T-cell (primary cell): Measurements from ENCODE around the gene TIMP2. TPM values are rescaled to one million over a fixed set of nuclear protein-coding genes. Genes with fewer than 3 reads are reported as not detected.
A peak's percentile ranks its signal among the peaks of the same experiment; 100 is the strongest.

Experiments used
- ATAC-seq, 4 experiments: fragments of 200-7000 bp in 3 of 4; fragments of 150-1000 bp in 1 of 4; cut with Tn5 transposase; replicated peaks in 1 of 4; 1 replicate in 3 of 4; 2 replicates in 1 of 4; pipeline ENCODE4 v1.10.0; 2021; ENCODE audit warnings: moderate library complexity in 3 of 4, mild to moderate bottlenecking in 2 of 4, moderate number of reproducible peaks in 1 of 4
- CTCF ChIA-PET, 2 donors: fragments of 300-600 bp; sonication (Branson Sonifier 250); formaldehyde crosslinking; loops; one replicate each; lab custom pipeline; 2022; ENCODE audit warnings: antibody characterized with exemption in 2 of 2; lab: Charles Lee
- POLR2A ChIA-PET, 2 donors: fragments of 300-600 bp; sonication (Branson Sonifier 250); formaldehyde crosslinking; loops; one replicate each; lab custom pipeline; 2022; ENCODE audit warnings: antibody characterized with exemption in 2 of 2; lab: Charles Lee
- DNase-seq, 35 experiments: peaks; one replicate each; pipeline versions ENCODE4 v3.0.0 to v3.0.0-alpha.2; 2013 to 2023
- H3K27ac ChIP-seq: one replicate; pipeline ENCODE4 v1.5.1; 2013; ENCODE audit warnings: low read length
- H3K27me3 ChIP-seq, 2 experiments: replicated peaks in 1 of 2; 1 replicate in 1 of 2; 2 replicates in 1 of 2; pipeline versions ENCODE4 v1.6.1 to v1.7.0; 2013; ENCODE audit warnings: low read length in 1 of 2, mixed read lengths in 1 of 2; ENCODE audit not compliant: control insufficient read depth in 2 of 2, insufficient read depth in 2 of 2; ENCODE audit errors: extremely low read depth in 1 of 2
- H3K36me3 ChIP-seq, 2 donors: 1 replicate in 1 of 2; 2 replicates in 1 of 2; pipeline versions ENCODE4 v1.6.1 to v1.7.0; 2013; ENCODE audit warnings: low read length in 1 of 2; ENCODE audit not compliant: control insufficient read depth in 2 of 2, insufficient read depth in 1 of 2; ENCODE audit errors: extremely low read depth in 1 of 2
- H3K4me1 ChIP-seq, 2 experiments: 1 replicate in 1 of 2; 2 replicates in 1 of 2; pipeline versions ENCODE4 v1.6.1 to v1.7.0; 2013; ENCODE audit warnings: low read length in 2 of 2, mixed read lengths in 1 of 2; ENCODE audit not compliant: insufficient read depth in 2 of 2, control insufficient read depth in 1 of 2; ENCODE audit errors: extremely low read depth in 1 of 2
- H3K4me3 ChIP-seq, 2 donors: 1 replicate in 1 of 2; 2 replicates in 1 of 2; pipeline versions ENCODE4 v1.5.1 to v1.7.0; 2013; ENCODE audit warnings: mild to moderate bottlenecking in 2 of 2, low read length in 1 of 2, moderate library complexity in 1 of 2; ENCODE audit not compliant: control insufficient read depth in 1 of 2; ENCODE audit errors: extremely low read depth in 1 of 2
- H3K9me3 ChIP-seq: 2 replicates; pipeline ENCODE4 v1.7.0; 2013
- H3K27ac Mint-ChIP-seq, 2 donors: one replicate each; pipeline ENCODE4 v1.8.0; 2020 to 2021; ENCODE audit warnings: mild to moderate bottlenecking in 2 of 2, mixed read lengths in 2 of 2
- H3K27me3 Mint-ChIP-seq, 2 donors: one replicate each; pipeline ENCODE4 v1.8.0; 2021 to 2022; ENCODE audit warnings: mixed read lengths in 2 of 2
- H3K36me3 Mint-ChIP-seq: one replicate; pipeline ENCODE4 v1.8.0; 2021; ENCODE audit warnings: mixed read lengths
- H3K4me1 Mint-ChIP-seq, 3 donors: one replicate each; pipeline ENCODE4 v1.8.0; 2020 to 2022; ENCODE audit warnings: mixed read lengths in 3 of 3, mild to moderate bottlenecking in 1 of 3
- H3K4me3 Mint-ChIP-seq, 3 donors: one replicate each; pipeline ENCODE4 v1.8.0; 2020 to 2022; ENCODE audit warnings: mild to moderate bottlenecking in 3 of 3, mixed read lengths in 3 of 3, moderate library complexity in 3 of 3
- H3K9me3 Mint-ChIP-seq, 3 donors: one replicate each; pipeline ENCODE4 v1.8.0; 2020 to 2022; ENCODE audit warnings: mixed read lengths in 3 of 3
- WGBS: methylation state at CpG from one replicate; pipeline ENCODE4 v1.1.5; 2013; ENCODE audit warnings: missing lambda C conversion rate; ENCODE audit not compliant: insufficient coverage; 5-methylcytosine and 5-hydroxymethylcytosine counted together
- total RNA-seq, 35 experiments: library from RNA in 6 of 35; stranded (reverse) in 6 of 35; fragments of 120-200 nt in 1 of 35; gene quantifications; one replicate each; pipeline versions ENCODE4 v1.2.1 to v1.2.4 and lab custom pipeline; 2013 to 2026

TIMP2 gene
- total RNA-seq, 5 donors from 2014 or later (not counting 1 experiment from before 2014, with no cell fraction given), result 5.1 to 6.7 (median 6.5) TPM

GRCh38 chr17:78865682-78866390, 59.4 kb downstream of the TIMP2 start:
- WGBS, result 31% methylated on average over 10 of the region's 19 CpGs
- no peaks in the 10 kb centered on the region for H3K36me3 ChIP-seq

DNA sequence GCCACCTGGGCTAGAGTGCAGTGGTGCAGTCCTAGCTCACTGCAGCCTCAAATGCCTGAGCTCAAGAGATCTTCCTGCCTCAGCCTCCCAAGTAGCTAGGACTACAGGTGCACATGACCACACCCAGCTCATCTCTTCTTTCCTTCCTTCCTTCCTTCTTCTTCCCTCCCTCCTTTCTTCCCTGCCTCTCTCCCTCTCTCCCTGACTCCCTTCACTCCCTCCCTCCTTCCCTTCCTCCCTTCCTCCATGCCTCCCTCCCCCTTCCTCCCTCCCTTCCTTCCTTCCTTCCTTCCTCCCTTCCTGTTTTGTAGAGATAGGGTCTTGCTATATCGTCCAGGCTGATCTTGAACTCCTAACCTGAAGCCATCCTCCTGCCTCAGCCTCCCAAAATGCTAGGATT, 61.1 kb downstream of the TIMP2 start:
- ChIA-PET CTCF (interaction anchor here in 1 of 2 donors (0.6 to 1.0 kb wide), 2 partner anchors 107 to 851 kb away, joined by 3 read pairs; no protein-coding TSS in a partner anchor), POLR2A (no interaction called here)
- H3K4me3 ChIP-seq, result no peak overlapping the region
- Mint-ChIP-seq H3K27me3 (peaks cover 0 to 2% of the 10 kb centered on the region in 2 donors), H3K4me3 (no peak overlapping the region), H3K9me3 (no peaks in the 10 kb centered on the region), H3K36me3 (no peaks in the 10 kb centered on the region), H3K27ac (no peak overlapping the region), H3K4me1 (peaks cover 0 to 4% (median 3%) of the 10 kb centered on the region in 3 donors)
- H3K27ac ChIP-seq, result no peak overlapping the region
- no peaks in the 10 kb centered on the region for H3K9me3 ChIP-seq
- ATAC-seq (no peak), DNase-seq (no peak)
- H3K4me1 ChIP-seq, result peaks cover 0 to 5% of the 10 kb centered on the region in 2 experiments
- 40% methylated on average over 1 of the region's 1 CpG for WGBS
- H3K27me3 ChIP-seq, result peaks cover 0 to 16% of the 10 kb centered on the region in 2 experiments
- no peaks in the 10 kb centered on the region for H3K36me3 ChIP-seq

More at GRCh38 chr17:78865682-78866390, 59.4 kb downstream of the TIMP2 start:
- H3K9me3 Mint-ChIP-seq, result no peaks in the 10 kb centered on the region
- CTCF ChIA-PET, result interaction anchor here (0.6 to 1.9 kb wide), 11 partner anchors 11 to 106 kb away, joined by 3 to 12 read pairs (median 4); no protein-coding TSS in a partner anchor
- H3K9me3 ChIP-seq, result no peaks in the 10 kb centered on the region
- peaks cover 0 to 5% of the 10 kb centered on the region in 2 experiments for H3K4me1 ChIP-seq
- peak; percentile 65 to 76 (median 68) for ATAC-seq
- H3K27ac ChIP-seq, result no peak overlapping the region
- H3K27me3 ChIP-seq, result peaks cover 0 to 16% of the 10 kb centered on the region in 2 experiments
- no peaks in the 10 kb centered on the region for H3K36me3 Mint-ChIP-seq
- H3K4me3 ChIP-seq, result no peak overlapping the region
- POLR2A ChIA-PET, result interaction anchor here in 1 of 2 donors (0.6 kb wide), 1 partner anchor 13 kb away, joined by 3 read pairs; no protein-coding TSS in a partner anchor
- peaks cover 0 to 2% of the 10 kb centered on the region in 2 donors for H3K27me3 Mint-ChIP-seq
- DNase-seq, result peak in 27 of 35 experiments; percentile 10 to 75 (median 48)
- H3K4me3 Mint-ChIP-seq, result no peak overlapping the region
- peaks cover 0 to 4% (median 3%) of the 10 kb centered on the region in 3 donors for H3K4me1 Mint-ChIP-seq
- H3K27ac Mint-ChIP-seq, result peak overlapping the region in 1 of 2 donors; percentile 52

- ATAC-seq, result no peak
- ChIA-PET CTCF (no interaction called here), POLR2A (no interaction called here)
- Mint-ChIP-seq H3K4me1 (peaks cover 0 to 4% (median 3%) of the 10 kb centered on the region in 3 donors), H3K9me3 (no peaks in the 10 kb centered on the region), H3K36me3 (no peaks in the 10 kb centered on the region), H3K27me3 (peaks cover 0 to 2% of the 10 kb centered on the region in 2 donors), H3K4me3 (no peak overlapping the region), H3K27ac (no peak overlapping the region)
- Histone ChIP-seq H3K27me3 (peaks cover 0 to 12% of the 10 kb centered on the region in 2 experiments), H3K27ac (no peak overlapping the region), H3K4me3 (no peak overlapping the region), H3K4me1 (peaks cover 0 to 5% of the 10 kb centered on the region in 2 experiments), H3K9me3 (no peaks in the 10 kb centered on the region), H3K36me3 (no peaks in the 10 kb centered on the region)
- 88% methylated on average over 8 of the region's 17 CpGs for WGBS
- DNase-seq, result no peak
Measured at GRCh38 chr17:78862073-78863023, 62.8 kb downstream of the TIMP2 start.

- CTCF ChIA-PET, result no interaction called here
- DNase-seq, result no peak
- Histone ChIP-seq H3K4me3 (no peak overlapping the region), H3K36me3 (no peaks in the 10 kb centered on the region), H3K27ac (no peak overlapping the region), H3K4me1 (peaks cover 0 to 5% of the 10 kb centered on the region in 2 experiments), H3K27me3 (peaks cover 0 to 8% of the 10 kb centered on the region in 2 experiments), H3K9me3 (no peaks in the 10 kb centered on the region)
- no peak overlapping the region for H3K27ac Mint-ChIP-seq
- H3K4me3 Mint-ChIP-seq, result no peak overlapping the region
- no peaks in the 10 kb centered on the region for H3K9me3 Mint-ChIP-seq
- peaks cover 0 to 2% of the 10 kb centered on the region in 2 donors for H3K27me3 Mint-ChIP-seq
- no peaks in the 10 kb centered on the region for H3K36me3 Mint-ChIP-seq
- POLR2A ChIA-PET, result no interaction called here
- peaks cover 0 to 4% (median 3%) of the 10 kb centered on the region in 3 donors for H3K4me1 Mint-ChIP-seq
- no peak for ATAC-seq
- no CpG with 5 or more reads among the region's 4 CpGs for WGBS
Measured at GRCh38 chr17:78861229-78861628, 64.0 kb downstream of the TIMP2 start.

- no peaks in the 10 kb centered on the region for H3K9me3 ChIP-seq
- WGBS, result 71% methylated on average over 2 of the region's 4 CpGs
- no peak for DNase-seq
- CTCF ChIA-PET, result no interaction called here
- H3K27ac ChIP-seq, result no peak overlapping the region
- Mint-ChIP-seq H3K27ac (no peak overlapping the region), H3K36me3 (no peaks in the 10 kb centered on the region), H3K27me3 (no peaks in the 10 kb centered on the region), H3K4me3 (no peak overlapping the region), H3K9me3 (no peaks in the 10 kb centered on the region), H3K4me1 (no peaks in the 10 kb centered on the region)
- H3K4me3 ChIP-seq, result no peak overlapping the region
- no peaks in the 10 kb centered on the region for H3K4me1 ChIP-seq
- no peaks in the 10 kb centered on the region for H3K36me3 ChIP-seq
- H3K27me3 ChIP-seq, result peaks cover 0 to 13% of the 10 kb centered on the region in 2 experiments
- POLR2A ChIA-PET, result no interaction called here
- no peak for ATAC-seq
Measured at GRCh38 chr17:78859051-78859450, 66.1 kb downstream of the TIMP2 start.

GRCh38 chr17:78857266-78857665, 67.9 kb downstream of the TIMP2 start:
- Histone ChIP-seq H3K4me3 (no peak overlapping the region), H3K9me3 (no peaks in the 10 kb centered on the region), H3K27me3 (peaks cover 0 to 13% of the 10 kb centered on the region in 2 experiments), H3K27ac (no peak overlapping the region), H3K4me1 (no peaks in the 10 kb centered on the region), H3K36me3 (no peaks in the 10 kb centered on the region)
- ChIA-PET CTCF (no interaction called here), POLR2A (no interaction called here)
- WGBS, result 85% methylated on average over 14 of the region's 14 CpGs
- DNase-seq (no peak), ATAC-seq (no peak)
- no peaks in the 10 kb centered on the region for H3K9me3 Mint-ChIP-seq
- no peaks in the 10 kb centered on the region for H3K27me3 Mint-ChIP-seq
- H3K4me1 Mint-ChIP-seq, result no peaks in the 10 kb centered on the region
- no peaks in the 10 kb centered on the region for H3K36me3 Mint-ChIP-seq
- no peak overlapping the region for H3K27ac Mint-ChIP-seq
- no peak overlapping the region for H3K4me3 Mint-ChIP-seq
